Left kidney (tissue), 2 donors: ENCODE results near the gene NUDT7. TPM values are rescaled to one million over a fixed set of nuclear protein-coding genes. Genes with fewer than 3 reads are reported as not detected.

Experiments used
- DNase-seq: peaks from one replicate; pipeline ENCODE4 v3.0.0-alpha.2; 2013
- polyA plus RNA-seq: library from polyadenylated mRNA; unstranded; fragments of 120-200 nt; gene quantifications from one replicate; pipeline ENCODE4 v1.2.1, GENCODE V29; 2013; ENCODE audit not compliant: insufficient read length

Gene NUDT7
- polyA plus RNA-seq, 1 donor, result 10.5 TPM

DNA sequence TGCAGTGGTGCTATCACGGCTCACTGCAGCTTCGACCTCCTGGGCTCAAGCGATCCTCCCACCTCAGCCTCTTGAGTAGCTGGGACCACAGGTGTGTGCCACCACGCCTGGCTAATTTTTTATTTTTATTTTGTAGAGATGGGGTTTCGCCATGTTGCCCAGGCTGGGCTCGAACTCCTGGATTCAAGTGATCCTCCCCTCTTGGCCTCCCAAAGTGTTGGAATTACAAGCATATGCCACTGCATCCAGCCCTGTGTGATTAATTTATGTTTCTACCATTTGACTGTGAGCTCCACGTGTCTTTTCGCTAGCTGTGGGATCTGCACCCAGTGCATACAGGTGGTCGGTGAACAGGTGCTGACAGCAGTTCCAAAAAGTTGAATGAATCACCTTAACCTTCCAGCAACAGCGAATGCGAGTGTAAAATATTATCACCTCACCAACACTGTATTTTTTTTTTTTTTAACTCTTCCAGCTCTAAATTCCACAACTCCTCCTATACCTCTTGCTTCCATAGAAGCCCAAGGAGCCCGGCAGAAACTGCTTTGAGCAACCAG is 484 bp upstream of the NUDT7 start:
- DNase-seq, result no peak

DNA sequence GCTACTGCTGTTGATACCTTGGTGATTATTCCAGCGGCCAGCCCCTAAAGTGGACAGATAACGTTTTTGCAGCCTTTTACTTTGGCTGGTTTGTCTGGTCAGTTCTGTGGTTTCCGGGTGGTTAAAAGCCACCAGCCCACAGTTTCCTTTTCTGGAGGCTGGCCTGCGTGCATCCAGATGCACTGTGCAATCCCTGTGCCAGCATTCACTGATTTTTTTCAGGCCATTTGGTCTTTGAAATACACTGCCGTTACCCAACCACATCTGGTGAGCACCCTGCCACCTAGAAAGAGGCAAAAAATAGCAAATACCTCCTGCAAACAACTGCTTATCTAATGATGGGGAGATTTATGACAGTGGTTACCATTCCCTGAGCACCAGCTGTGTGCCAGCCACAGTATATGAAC is 797 bp downstream of the NUDT7 start:
- DNase-seq, result no peak

DNA sequence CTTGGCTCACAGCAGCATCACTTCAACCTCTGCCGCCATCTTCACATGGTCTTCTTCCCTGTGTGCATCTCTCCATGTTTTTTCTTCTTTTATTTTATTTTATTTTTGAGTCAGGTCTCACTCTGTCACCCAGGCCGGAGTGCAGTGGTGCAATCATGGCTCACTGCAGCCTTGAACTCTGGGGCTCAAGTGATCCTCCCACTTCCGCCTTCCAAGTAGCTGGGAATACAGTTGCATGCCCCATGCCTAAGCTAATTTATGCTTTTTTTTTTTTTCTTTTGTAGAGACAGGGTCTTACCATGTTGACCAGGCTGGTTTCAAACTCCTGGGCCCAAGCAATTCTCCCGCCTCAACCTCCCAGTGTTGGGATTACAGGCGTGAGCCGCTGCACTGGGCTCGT is 1.9 kb downstream of the NUDT7 start:
- no peak for DNase-seq

DNA sequence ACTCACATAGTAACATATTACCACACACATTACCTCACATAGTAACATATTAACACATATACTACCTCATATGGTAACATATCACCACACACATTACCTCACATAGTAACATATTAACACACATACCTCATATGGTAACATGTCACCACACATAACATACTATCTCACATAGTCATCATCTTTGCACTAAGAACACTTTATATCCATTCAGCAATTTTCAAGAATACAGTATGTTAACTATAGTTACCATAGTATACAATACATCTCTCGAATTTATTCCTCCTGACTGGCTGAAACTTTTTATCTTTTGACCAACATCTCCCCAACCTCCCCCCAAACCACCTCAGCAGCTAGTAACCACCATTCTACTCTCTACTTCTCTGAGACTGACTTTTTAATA is 7.6 kb downstream of the NUDT7 start:
- DNase-seq, result no peak

DNA sequence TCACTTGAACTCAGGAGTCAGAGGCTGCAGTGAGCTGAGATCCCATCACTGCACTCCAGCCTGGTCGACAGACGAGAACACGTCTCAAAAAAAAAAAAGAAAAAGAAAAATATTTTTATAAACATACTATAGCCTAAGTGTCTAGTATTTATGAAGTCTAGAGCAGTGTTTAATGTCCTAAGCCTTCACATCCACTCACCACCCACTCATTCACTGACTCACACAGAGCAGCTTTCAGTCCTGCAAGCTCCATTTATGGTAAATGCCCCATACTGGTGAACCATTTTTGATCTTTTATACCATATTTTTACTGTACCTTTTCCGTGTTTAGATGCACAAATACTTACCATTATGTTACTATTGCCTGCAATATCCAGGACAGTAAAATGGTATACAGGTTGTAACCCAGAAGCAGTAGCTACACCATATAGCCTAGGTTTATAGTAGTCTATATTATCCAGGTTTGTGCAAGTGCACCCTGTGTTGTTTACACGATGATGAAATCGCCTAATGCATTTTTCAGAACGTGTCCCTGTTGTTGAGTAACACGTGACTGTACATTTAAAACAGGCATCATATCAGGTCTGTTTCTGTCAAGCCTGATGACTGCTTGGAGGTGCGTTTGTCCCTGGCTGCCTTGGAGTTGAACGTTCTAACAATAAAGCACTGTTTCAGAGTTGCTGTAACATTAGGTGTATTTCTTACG is 10.1 kb downstream of the NUDT7 start:
- no peak for DNase-seq

DNA sequence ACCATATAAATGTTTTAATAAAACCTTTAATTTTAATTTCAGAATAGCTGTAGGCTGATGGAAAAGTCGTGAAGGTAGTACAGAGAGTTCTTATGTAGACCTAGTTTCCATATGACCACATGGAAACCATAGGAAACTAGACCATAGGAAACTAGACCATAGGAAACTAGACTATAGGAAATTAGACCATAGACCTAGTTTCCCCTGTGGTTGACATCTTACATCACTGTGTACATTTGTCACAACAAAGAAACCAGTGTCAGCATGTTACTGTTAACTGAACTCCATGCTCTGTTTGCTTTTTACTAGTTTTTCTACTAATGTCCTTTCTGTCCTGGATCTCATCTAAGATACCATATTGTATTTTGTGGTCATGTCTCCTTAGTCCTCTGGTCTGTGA is 14.6 kb downstream of the NUDT7 start:
- no peak for DNase-seq

DNA sequence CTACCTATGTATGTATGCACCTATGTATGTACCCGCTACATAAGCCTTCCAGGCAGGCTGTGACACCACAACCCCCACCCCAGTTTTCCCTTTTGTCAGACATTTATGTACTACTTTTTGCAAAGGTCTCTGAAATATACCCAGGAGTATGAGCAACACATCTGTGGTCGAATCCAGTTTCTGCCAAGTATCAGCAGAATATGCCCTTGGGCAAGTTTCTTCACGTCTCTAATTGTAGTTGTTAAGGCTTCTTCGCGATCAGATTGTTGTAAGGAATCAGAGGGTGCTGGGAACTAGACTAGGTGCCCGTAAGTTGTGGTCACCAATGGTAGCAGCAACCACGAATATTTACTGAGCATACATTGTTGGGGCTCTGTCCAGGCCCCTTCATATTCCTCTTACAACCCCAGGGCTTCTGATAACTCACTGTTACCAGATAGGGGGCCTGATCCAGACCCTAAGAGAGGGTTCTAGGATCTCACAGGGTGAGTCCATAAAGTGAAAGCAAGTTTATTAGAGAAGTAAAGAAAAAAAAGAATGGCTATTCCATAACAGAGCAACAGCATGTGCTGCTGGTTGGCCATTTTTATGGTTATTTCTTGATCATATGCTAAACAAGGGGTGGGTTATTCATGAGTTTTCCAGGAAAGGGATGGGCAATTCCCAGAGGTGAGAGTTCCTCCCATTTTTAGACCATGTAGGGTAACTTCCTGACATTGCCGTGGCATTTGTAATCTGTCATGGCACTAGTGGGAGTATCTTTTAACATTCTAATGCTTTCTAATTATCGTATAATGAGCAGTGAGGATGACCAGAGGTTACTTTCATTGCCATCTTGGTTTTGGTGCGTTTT is 16.6 kb downstream of the NUDT7 start:
- no peak for DNase-seq

DNA sequence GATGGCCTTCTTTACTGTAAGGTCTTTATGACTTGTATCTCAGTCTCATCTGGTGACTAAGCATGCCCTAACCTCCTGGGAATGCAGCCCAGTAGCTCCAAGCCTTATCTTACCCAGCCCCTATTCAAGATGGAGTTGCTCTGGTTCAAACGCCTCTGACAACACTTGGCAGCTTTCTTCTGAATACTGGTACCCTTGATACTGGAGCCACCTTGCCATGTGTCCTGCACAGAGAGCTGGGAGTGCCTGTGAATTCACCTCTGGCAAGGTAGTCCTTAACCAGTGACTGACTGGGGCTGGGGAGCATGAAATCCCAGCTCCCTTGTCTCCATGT is 17.2 kb downstream of the NUDT7 start:
- no peak for DNase-seq

DNA sequence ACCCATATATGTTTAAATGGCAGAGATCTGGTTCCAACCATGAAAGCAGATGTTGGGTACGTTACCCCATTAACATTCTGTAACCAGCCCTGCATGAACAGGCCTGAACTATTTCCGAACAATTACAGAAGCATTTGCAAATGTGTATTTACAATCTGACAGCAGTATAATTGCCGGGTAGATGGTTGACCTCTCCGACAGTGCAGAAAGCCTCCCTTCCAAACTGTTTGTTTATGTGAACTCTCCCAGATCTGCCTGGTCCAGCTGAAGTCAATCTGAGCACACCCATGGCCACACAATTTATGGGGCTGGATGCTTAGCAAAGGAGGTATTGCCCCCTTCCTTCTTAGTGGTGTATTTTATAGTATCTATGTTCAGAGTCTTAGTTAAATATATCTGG is 21.8 kb downstream of the NUDT7 start:
- no peak for DNase-seq

DNA sequence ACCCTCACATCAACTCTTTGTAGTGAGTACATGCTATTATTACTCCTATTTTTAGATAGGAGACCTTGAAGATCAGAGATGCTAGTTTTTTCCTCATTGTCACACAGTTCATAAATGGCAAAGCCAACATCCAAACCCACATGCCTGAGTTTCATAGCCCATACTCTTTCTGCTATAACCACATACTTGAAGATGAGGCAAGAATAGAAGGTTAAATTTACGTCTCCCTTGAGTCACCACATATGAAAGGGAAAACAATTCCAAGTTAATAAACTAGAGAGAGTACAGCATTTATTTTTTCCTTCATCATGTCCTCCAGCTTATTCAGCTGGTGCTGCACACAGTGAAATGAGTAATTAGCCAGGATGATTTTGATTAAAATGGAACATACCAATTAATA is 23.7 kb downstream of the NUDT7 start:
- DNase-seq, result no peak

DNA sequence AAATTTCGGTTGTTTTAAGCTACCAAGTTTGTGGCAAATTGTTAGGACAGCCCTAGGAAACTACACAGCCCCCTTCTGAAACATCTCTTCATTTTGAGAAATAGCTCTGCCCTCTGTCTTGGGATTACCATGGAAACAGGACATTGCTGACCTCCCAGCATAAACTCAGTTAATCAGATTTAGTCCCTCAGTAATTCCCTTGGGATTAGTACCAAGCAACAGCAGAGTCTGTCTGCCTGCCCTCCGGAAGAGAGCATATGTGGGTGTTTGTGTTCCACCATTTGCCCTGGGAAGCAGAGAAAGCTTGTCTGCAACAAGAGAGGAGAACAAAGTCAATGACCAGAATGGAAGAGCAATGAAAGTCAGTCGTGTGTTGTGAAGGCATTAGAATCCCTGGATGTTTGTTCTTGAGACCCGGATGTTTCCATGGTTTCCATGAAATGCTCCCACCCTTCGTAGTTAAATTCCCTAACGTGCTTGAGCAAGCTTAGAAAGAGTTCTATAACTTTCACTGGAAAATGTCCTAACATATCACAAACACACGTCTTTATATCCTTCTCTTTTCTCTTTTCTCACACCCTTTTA is 26.2 kb downstream of the NUDT7 start:
- DNase-seq, result no peak

DNA sequence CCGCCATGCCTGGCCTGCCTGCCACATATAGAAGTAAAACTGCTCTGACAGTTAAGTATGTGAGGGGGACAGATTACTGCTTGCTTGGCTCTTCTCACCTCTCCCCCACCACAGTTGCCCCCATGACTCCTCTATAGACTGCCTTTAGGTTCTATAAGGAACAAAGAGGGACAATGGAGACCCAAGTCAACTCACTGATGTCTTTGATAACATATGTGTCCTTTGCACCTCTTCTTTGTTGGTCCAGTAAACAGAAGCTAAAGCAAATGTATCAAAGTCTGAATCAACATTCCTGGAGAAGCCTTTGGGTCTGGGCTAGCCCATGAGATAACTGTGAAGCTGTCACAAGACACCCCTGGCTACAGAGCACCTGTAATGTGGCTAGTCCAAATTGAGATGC is 27.1 kb downstream of the NUDT7 start:
- DNase-seq, result no peak

DNA sequence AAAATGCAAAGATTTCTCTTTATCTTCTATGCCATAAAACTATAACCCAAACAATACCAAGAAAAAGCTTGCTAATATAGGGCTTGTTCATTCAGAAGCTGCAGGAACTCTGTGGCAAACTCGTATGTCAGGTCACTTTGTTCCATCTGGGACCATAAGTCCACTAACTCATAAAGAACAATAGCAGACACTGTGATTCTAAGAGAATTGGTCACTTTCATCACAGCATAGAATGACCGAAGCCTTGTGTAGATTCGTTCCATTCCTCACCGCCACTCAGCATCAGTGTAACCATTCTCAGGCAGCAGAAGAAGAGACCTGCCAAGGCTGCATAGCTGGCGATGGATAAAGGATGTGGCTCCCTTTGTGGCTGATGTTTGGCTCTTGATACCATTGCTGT is 35.7 kb downstream of the NUDT7 start:
- no peak for DNase-seq

DNA sequence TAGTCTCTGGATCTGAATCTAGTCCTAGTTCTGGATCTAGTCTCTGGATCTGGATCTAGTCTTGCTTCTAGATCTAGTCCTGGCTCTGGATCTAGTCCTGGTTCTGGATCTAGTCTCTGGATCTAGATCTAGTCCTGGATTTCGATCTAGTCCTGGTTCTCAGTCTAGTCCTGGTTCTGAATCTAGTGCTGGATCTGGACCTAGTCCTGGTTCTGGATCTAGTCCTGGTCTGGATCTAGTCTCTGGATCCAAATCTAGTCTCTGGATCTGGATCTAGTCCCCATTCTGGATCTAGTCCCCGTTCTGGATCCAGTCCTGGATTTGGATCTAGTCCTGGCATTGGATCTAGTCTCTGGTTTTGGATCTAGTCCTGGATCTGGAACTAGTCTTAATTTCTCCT is 36.2 kb downstream of the NUDT7 start:
- DNase-seq, result no peak

DNA sequence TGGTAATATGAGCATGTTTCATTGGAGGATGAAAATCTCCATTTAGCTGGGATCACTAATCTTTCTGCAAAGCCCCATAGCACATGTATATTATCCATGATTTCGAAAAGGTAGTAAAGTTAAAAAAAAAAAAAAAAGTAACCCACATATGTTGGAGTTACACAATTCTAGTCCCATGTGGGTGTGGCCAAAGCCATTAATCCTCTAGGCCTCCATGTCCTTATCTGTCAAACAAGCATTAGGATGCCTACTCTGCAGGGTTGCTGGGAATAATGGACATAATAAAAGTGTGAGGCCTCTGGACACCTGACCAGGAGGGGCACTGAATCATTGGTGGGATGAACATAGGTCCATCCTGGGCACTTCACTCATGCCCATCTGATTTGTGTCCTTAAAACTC is 36.9 kb downstream of the NUDT7 start:
- DNase-seq, result no peak

DNA sequence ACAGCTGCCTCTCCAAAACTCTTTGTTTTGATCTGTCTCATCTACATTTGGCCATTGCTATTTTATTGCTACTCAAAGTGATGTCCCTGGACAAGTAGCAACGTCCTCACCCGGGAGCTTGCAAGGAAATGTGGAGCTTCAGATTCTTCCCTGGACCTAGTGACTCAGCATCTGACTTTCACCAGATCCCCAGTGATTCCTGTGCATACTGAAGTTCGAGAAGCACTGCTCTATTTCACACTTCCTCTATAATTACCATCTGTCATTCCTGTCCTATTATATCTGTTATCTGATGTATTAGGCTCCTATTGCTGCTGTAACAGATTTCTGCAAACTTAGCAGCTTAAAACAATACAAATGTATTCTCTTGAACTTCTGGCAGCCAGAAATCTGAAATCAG is 37.5 kb downstream of the NUDT7 start:
- DNase-seq, result no peak

DNA sequence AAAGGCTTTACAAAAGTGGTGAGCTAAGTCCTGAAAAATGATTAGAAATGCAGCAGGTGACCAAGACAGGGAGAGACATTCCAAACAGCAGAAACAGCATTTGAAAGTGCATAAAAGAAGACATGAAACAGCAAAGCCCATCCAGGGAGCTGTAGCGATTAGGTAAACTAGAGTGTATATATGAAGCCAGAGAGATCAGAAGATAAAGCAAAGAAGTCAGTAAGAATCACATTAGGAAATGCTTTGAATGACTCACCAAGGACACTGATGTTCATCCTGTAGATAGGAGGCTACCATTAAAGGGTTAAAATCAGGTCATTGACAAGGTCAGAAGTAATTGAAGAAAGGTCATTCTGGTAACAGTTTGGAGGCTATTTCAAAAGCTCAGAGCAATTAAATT is 38.5 kb downstream of the NUDT7 start:
- no peak for DNase-seq

DNA sequence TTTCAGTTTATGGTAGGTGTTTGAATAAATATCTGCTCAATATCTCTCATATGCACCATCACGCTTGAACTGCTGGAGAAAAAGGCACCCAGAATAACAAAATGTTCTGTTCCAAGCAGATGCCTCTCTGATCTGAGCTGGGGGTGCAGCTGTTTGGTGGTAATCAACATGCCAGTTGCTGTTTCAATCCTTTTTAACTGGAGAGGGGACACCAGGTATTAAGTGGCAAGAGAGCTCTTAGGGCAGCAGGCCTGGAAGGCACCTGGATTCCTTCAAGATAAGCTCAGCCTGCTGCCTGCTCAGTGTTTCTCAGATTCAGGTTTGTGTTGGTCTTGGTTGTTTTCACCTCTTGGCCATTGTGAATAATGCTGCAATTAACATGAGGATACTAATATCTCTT is 38.9 kb downstream of the NUDT7 start:
- no peak for DNase-seq

DNA sequence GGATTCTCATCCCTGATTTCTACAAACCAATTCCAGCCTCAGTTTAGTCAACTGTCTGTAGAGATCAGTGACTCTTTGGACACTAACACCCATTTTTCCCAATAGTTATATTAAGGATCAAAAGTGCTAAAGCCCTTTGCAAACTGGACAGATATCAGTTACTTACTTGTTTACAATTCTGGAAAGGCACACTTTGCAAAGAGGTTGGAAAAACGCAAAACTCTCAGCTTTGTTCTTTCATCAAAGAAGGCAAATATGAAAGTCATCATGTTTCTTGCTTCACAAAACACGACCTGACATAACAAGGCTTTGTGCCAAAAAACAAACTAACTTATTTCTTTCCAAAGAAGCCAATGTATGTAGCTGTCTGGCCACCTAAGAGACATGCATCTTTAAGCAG is 39.9 kb downstream of the NUDT7 start:
- no peak for DNase-seq

DNA sequence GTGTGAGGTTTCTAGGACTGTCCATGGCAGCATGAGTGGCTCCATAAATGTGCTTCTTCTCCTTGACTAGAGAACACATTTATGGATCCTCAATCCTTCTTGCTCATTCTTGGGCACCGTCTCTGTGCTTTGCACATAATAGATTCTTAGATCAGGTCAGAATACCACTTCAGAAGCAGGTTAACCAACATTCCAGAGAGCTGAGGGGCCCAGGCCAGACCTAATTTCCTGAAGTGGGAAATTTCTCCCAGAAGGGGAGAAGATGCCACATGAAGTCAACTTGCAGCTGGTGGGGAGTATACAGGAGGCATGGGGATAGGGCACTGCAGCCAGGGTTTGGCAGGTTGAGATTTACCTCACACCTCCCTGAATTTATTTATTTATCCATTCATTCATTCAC is 41.7 kb downstream of the NUDT7 start:
- DNase-seq, result no peak

DNA sequence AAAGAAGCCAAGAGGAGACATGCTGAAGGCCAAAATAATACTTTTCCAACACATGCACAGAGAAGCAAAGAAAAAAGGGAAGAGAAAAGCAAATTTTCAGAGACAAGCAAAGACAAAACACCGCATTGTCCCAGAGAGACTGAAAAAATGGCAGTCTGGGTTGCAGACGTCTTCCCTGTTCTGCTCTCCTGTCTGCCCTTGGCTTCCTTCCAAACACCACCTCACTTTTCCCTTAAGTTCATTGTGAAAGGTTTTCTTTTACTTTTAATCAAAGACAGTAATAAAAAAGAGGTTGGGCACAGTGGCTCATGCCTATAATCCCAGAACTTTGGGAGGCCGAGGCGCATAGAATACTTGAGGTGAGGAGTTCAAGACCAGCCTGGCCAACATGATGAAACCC is 44.9 kb downstream of the NUDT7 start:
- no peak for DNase-seq

DNA sequence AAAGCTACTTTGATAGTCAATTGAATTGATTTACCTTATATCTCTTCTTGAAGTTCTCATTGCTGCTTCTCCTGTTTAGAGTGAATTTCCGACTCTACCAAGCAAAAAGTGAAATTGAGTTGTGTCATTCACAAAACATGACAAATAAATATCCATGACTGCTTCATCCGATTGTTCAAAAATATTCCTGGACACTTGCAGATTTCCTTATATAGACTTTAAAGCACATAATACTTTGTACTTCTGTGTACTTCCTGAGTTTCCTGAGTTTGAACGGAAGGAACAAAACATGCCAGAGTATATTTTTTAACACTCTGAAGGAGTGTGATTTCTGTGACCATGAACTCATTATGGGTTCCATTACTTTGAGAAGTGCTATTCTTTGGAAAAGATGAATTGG is 45.5 kb downstream of the NUDT7 start:
- no peak for DNase-seq
